ENCODE data around the gene CYFIP1.

CYFIP1 gene

DNA sequence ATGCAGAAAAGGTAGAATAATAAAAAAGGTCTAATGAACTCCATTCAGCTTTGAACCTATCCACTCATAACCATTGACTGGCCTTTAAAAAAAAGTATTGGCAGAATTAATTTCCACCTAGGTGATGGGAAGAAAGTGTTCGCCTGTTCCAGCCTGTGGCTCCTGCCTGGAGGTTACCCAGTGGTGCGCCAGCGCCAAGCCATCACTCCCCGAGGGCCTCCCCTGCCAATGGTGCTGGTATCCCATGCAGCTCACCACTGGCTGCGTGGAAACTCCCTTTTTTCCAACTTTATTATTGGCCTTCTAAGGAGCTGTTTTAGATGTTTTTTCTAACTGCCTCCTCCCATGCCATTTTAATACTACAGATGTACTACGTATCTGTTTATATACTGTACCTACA, 112.3 kb downstream of the CYFIP1 start:
- no peak for DNase-seq (ENCODE audit: low read depth)

DNA sequence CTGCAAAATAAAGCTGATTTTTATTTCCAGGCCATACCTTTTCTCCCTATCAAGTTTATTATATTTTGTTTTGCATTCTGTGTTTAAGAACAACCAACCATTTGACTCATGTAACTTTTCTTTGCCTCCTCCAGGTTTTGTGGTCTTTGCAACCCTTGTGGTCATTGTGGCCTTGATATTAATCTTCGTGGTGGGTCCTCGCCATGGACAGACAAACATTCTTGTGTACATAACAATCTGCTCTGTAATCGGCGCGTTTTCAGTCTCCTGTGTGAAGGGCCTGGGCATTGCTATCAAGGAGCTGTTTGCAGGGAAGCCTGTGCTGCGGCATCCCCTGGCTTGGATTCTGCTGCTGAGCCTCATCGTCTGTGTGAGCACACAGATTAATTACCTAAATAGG, 114.1 kb downstream of the CYFIP1 start:
- no peak for DNase-seq (ENCODE audit: low read depth)

DNA sequence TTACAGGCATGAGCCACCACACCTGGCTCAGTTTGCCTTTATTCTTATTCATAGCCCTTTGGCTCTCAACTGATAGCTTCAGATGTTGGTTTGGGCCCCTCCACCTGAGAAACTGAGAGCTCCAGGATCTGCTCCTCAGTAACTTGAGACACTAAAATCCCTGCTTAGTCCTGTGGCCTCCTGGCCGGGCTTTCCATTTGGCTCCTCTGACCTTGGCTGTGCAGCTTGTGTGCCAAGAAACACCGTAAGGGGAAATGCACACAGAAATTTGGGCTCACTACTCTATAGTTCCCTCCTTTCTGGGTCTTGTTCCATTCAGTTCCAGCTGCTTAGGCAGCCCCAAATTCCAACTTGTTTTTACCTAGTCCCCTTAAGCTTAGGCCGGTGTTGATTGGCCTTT, 116.8 kb downstream of the CYFIP1 start:
- no peak for DNase-seq (ENCODE audit: low read depth)

DNA sequence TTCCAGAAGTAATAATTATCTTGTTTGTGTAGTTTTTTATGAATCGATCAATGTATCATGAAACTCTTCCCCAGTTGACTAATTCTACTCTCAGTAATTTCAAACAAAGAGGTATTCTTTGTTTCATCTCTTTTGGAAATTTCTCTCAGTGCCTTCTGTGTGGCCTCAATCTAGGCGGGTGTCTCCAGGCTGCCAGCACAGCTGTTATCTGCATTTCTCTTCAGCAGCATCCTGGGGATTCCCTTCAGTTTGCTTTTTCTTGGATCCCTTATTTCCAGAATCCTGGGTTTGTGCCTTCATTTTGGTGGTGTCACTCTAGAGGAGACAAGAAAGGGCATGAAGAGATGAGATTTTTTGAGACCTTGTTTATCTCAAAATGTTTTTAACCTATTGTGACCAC, 119.0 kb downstream of the CYFIP1 start:
- DNase-seq (ENCODE audit: low read depth) = no peak

DNA sequence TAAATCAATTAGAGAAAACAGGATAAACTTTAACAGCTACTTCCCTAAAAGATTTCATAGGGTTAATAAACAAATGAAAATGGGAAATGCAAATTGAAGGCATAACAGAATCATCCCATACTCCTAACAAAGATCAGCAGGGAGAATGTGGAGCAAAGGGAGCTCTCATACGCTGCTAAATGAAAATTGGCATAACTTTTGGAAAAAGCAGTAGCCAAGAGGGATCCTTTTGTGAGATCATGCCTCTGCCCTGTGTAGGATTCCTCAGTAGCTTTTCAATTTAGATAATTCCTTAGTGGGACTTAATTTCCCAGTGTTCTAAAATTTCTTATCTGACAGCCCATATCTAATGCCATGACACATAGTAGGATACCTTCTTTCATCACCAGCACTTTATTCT, 123.5 kb downstream of the CYFIP1 start:
- DNase-seq (ENCODE audit: low read depth) = no peak

DNA sequence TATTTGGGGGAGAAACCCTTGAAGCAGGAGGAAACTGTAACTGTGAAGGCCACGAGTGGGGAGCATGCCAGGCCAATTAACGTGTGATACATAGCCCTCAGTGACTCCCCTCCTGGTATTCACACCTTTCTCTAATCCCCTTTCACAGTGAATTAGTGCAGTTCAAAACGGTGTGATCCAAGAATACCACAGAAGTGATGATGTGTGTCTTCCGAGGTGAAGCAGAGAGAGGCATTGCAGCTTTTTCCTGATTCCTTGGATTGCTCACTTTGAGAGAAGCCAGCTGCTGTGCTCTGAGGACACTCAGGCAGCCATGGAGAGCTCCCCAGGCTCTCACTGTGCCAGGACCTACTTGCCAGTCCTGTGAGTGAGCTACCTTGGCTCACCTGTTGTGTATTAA, 124.4 kb downstream of the CYFIP1 start:
- DNase-seq (ENCODE audit: low read depth) = no peak

DNA sequence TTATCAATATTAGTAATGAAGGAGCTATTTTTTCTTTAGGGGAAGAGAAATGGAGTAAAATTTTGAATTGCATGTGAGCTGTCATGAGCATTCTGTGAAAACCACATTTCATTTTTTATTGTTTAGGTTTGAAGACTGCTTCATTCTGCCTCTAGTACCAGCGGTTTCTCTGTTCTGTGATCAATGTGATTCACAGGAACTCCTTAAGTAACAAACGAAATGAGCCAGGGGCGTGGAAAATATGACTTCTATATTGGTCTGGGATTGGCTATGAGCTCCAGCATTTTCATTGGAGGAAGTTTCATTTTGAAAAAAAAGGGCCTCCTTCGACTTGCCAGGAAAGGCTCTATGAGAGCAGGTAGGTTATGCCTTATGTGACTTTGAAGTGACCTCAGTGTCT, 128.7 kb downstream of the CYFIP1 start:
- no peak for DNase-seq (ENCODE audit: low read depth)

DNA sequence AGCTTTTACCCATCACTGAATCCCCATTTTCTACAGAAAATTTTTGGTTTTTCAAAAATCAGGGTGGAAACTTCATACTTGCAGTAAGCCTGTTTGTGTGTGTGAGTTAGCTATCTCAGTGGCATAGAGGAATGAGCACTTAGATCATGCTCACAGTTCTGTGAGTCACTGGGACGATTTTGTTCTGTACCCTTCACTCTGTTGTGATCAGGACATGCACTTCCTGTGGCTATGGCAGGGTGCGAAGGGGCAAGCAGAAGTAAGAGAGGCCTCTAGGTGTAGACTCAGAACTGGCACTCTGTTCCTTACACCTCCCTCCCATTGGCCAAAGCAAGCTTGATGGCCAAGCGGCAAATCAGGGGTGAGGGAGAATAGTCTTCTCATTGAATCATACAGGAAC, 130.1 kb downstream of the CYFIP1 start:
- no peak for DNase-seq (ENCODE audit: low read depth)

DNA sequence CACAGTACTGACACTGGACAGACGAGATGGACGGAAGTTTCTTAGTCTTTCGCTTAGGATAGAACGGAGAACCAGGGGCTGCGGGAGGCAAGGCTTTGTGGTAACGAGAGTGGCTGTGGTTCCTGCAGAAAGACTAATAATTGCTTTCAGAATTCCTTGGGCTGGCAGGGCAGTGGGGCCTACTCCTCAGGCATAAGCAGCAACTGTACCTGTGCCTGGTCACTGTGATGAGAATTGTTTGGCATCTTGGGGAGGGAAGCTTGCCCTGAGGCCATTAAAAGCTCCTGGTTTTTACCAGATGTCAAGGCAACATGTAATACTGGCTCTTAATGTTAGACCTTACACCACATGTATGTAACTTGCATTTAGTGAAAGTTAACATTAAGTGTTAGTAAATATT, 134.1 kb downstream of the CYFIP1 start:
- DNase-seq (ENCODE audit: low read depth) = no peak

DNA sequence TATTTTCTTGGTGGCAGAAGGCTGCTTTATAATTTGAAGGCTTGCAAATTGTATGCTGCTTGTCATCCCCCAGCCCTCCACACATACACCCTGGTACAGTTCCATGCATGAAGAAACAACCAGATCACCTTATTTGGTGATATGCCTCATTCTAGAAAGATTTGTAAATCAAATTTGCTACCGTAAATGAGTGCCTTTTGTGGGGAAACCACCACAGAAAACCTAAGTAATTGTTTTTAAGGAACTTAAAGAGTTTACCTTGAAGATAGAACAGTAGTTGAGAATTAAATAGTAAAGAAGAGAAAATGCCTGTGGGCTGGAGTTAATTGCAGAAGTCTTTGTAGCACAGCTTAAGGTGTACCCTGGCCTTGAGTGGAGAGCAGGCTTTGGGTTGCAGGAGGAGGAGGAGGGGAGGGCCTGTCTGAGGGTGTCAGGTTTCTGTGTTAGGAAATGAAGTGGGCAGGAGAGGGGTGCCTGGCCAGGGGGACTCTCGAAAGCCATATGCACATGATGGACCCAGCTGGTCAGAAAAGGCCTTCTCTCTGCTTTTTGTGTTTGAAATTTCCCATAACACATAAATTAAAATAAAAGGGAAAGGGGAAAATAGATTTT, 134.8 kb downstream of the CYFIP1 start:
- DNase-seq (ENCODE audit: low read depth) = no peak

DNA sequence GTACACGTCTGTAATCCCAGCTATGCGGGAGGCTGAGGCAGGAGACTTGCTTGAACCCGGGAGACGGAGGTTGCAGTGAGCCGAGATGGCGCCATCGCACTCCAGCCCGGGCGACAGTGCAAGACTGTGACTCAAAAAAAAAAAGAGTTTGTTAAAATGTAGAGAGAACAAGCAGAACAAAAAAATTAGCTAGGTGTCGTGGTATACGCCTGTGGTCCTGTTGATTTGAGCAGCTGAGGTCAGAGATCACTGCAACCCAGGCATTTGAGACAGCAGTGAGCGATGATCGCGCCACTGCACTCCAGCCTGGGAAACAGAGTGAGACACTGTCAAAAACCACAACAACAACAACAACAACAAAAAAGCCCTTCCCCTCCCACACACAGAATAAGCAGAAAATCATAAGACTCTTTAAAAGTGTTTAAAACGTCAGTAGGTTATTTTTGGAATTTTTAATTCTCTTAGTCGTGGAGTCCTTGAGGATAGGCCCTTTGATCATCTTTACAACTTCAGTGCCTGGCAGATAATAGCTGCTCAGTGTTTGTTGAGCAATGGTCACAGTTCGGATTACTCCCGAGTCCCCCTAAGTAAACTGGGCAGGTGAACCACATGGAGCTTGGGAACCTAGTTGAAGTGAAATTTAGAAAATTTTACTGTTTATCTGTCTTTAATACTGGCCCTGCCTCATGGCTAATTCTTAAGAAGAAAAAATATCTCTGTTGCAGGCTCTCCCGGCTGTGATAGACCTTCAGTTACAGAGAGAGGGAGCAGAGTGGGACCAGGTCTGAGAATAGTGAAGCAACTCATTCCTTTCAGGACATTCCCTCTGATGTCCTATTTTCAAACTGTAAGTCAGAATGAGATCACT, 135.5 kb downstream of the CYFIP1 start:
- DNase-seq (ENCODE audit: low read depth) = no peak

DNA sequence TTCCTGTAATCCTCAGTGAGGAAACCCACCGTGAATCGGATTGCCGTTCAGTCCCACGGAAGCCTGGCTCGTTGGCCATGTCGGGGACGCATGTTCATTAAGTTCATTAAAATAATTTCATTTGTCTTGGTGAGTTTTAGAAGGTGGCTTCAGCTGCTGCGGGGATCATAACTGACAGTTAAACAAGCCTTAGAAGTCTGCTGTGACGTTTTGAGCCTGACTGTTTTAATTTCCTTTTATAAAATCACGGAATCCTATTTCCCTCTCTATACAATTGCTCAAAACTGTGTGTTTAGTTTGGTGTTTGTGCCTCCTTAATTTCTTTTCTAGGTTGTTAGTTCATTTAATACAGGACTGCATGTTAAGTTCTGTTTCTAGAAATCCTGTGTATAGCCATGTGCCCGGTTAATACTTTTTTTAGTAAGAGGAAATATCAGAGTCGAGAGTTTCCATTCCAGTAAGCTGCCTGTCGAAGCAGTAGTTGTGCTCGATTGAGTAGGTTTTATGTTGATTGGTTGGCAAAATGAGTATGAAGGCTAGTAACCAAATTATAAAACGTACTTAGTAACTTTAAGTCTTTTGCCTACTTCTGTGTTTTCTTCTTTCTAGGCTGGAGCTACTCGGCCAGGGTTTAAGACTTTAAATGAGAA, 141.0 kb downstream of the CYFIP1 start:
- no peak for DNase-seq (ENCODE audit: low read depth)

DNA sequence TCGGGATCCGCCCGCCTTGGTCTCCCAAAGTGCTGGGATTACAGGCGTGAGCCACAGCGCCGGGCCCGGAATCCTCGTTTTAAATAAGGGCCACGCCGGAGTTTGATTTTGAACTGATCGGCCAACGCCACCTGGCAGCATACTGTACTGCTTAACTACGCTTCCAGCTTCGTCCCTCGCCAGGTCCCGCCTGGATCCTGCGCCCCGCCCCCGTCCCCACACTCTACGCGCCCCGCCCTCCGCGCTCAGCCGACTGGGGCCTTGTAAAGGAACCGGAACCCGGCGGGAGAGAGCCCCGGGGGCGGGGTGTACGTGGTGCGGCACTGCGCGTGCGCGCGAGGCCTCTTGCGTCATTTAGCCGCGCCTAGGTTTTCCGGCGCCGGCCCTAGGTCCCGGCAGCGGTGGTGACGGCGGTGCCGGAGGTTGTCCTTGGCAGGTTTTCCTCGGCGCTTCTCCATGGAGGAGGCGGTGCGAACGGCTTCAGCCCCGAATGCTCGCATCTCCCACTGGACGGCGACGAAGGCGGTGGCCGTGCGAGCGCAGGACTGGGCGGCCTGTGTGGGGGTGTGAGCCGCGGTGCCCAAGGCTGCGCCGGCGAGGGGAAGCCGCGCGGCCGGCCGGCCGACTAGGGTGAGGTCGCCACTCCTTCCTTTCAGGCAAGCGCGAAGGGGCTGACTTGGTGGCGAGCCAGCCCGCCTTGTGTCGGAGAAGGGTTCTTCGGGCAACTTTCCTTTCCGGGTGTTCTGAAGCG, 141.7 kb downstream of the CYFIP1 start, which contains the start of gene NIPA2:
Gene NIPA2, plus strand, starts transcription at position 375 of the 751 bp plus-strand sequence. CDS start 13,066 bp downstream, outside the sequence.
- peak; percentile 98 for DNase-seq (ENCODE audit: low read depth)

DNA sequence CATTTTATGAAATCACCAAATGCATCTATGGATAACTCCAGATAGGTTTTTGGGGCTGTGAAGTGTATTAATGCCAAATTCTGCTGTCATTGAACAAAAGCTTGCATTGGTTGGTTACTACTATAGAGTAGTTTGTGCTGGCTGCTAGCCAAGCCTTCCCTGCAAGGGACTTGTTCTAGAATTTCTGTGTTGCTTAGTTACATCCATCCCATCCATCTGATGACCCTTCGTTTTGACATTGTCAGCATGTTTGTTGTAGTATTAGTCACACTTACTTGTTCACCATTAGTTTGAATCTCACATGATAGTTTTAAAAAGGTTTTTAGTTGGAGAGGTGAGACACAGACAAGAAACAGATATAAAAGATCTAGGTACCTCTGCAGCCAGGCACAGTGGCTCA, 148.7 kb downstream of the CYFIP1 start:
- DNase-seq (ENCODE audit: low read depth) = no peak

DNA sequence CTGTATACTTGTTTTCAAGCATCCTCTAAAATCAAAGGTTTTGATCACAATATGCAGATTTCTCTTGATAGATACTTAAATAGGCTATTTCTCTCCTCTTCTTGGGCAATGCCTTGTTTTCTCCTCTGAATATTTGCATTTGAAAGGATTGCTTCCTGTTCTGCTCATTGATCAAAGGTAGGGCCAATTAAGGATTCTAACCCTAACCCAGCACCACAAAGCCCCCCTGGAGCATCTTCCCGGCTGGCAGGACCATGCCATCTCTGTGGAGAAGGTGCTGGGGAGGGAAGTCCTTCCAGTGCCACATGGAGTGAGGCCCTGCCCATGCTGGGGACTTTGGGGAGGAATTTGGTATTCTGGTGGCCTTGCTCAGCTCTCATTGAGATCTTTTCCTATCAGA, 153.0 kb downstream of the CYFIP1 start:
- no peak for DNase-seq (ENCODE audit: low read depth)

DNA sequence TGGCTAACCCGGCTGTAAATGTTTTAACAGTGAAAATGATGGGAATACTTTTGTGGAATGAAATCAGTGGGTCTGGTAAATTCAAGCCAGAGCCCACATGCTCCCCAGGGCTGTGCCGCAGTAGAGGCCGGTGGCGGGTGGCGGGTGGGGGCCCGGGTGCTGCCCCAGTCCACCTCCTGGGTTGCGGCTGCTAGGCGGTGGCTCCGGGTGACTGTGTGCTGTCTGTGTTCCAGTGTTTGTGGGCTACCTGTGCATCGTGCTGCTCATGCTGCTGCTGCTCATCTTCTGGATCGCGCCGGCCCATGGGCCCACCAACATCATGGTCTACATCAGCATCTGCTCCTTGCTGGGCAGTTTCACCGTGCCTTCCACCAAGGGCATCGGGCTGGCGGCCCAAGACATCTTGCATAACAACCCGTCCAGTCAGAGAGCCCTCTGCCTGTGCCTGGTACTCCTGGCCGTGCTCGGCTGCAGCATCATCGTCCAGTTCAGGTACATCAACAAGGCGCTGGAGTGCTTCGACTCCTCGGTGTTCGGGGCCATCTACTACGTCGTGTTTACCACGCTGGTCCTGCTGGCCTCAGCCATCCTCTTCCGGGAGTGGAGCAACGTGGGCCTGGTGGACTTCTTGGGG, 156.6 kb downstream of the CYFIP1 start:
- no peak for DNase-seq (ENCODE audit: low read depth)

DNA sequence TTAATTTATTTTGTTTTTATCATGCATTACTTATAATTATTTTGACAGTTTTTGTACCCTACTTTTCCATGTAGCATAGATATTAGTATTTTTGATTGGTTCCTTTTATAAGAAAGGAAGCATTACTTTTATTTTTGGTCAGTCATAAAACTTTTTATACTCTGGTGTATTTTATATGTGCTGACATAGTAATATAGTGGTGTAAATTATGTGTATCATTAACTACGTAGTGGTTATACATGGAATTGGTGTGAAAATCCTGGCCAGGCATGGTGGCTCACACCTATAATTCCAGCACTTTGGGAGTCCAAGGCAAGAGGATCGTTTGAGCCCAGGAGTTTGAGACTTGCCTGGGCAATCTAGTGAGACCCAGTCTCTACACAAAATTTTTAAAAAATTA, 160.5 kb downstream of the CYFIP1 start:
- DNase-seq (ENCODE audit: low read depth) = no peak

Data from activated T-helper 1 cell treated with Interleukin-2 at 50 U/mL for 16 hours (primary cell).